ENCODE measurements around the gene PTGR1.

Gene PTGR1

GRCh38 chr9:111599092-111599954 is at the start of gene PTGR1:
Gene PTGR1 (minus strand): TSS chr9:111599647. CDS start chr9:111597422, 2,225 bp downstream.
- TF ChIP-seq POLR2A (IDR thresholded peaks at IDR 0.05; ENCODE audit: low read depth, low read length), result peak; percentile 26; the same call in 1 of the 2 replicates
- peak; percentile 74 for FAIRE-seq
- DNase-seq (ENCODE audit: insufficient read length, low spot score), result peak; percentile 81

- DNase-seq (ENCODE audit: insufficient read length, low spot score) (no peak), FAIRE-seq (no peak)
- TF ChIP-seq POLR2A (IDR thresholded peaks at IDR 0.05; ENCODE audit: low read depth, low read length), result no peak
These were observed 49.6 kb upstream of the PTGR1 start for GRCh38 chr9:111649016-111649415.

GRCh38 chr9:111648066-111648465 is 48.6 kb upstream of the PTGR1 start:
- FAIRE-seq (peak; percentile 11), DNase-seq (ENCODE audit: insufficient read length, low spot score) (no peak)
- TF ChIP-seq POLR2A (IDR thresholded peaks at IDR 0.05; ENCODE audit: low read depth, low read length), result no peak

GRCh38 chr9:111646417-111646816 is 47.0 kb upstream of the PTGR1 start:
- DNase-seq (ENCODE audit: insufficient read length, low spot score), result no peak
- no peak for TF ChIP-seq POLR2A (IDR thresholded peaks at IDR 0.05; ENCODE audit: low read depth, low read length)
- FAIRE-seq, result peak; percentile 11

- TF ChIP-seq POLR2A (IDR thresholded peaks at IDR 0.05; ENCODE audit: low read depth, low read length), result no peak
- FAIRE-seq, result no peak
- no peak for DNase-seq (ENCODE audit: insufficient read length, low spot score)
These were observed 46.4 kb upstream of the PTGR1 start for GRCh38 chr9:111645806-111646205.

GRCh38 chr9:111644195-111644772 is 44.8 kb upstream of the PTGR1 start:
- TF ChIP-seq POLR2A (IDR thresholded peaks at IDR 0.05; ENCODE audit: low read depth, low read length), result no peak
- FAIRE-seq (no peak), DNase-seq (ENCODE audit: insufficient read length, low spot score) (no peak)

- no peak for TF ChIP-seq POLR2A (IDR thresholded peaks at IDR 0.05; ENCODE audit: low read depth, low read length)
- FAIRE-seq (no peak), DNase-seq (ENCODE audit: insufficient read length, low spot score) (no peak)
These were observed 38.0 kb upstream of the PTGR1 start for GRCh38 chr9:111637421-111637950.

- DNase-seq (ENCODE audit: insufficient read length, low spot score) (no peak), FAIRE-seq (peak; percentile 90)
- TF ChIP-seq POLR2A (IDR thresholded peaks at IDR 0.05; ENCODE audit: low read depth, low read length), result no peak
These were observed 35.4 kb upstream of the PTGR1 start for GRCh38 chr9:111634860-111635259.

- FAIRE-seq (peak; percentile 30), DNase-seq (ENCODE audit: insufficient read length, low spot score) (no peak)
- no peak for TF ChIP-seq POLR2A (IDR thresholded peaks at IDR 0.05; ENCODE audit: low read depth, low read length)
These were observed 33.9 kb upstream of the PTGR1 start for GRCh38 chr9:111633389-111633736.

- DNase-seq (ENCODE audit: insufficient read length, low spot score), result no peak
- FAIRE-seq, result peak; percentile 74
- no peak for TF ChIP-seq POLR2A (IDR thresholded peaks at IDR 0.05; ENCODE audit: low read depth, low read length)
These were observed 33.4 kb upstream of the PTGR1 start for GRCh38 chr9:111632695-111633388.

GRCh38 chr9:111632060-111632459 is 32.6 kb upstream of the PTGR1 start:
- no peak for TF ChIP-seq POLR2A (IDR thresholded peaks at IDR 0.05; ENCODE audit: low read depth, low read length)
- DNase-seq (ENCODE audit: insufficient read length, low spot score) (no peak), FAIRE-seq (no peak)

GRCh38 chr9:111631214-111631971 is 31.9 kb upstream of the PTGR1 start, which contains the start of gene DNAJC25:
Gene DNAJC25 (plus strand): TSS chr9:111631334. CDS start chr9:111631408, 74 bp downstream.
- TF ChIP-seq POLR2A (IDR thresholded peaks at IDR 0.05; ENCODE audit: low read depth, low read length), result peak; percentile 99
- peak; percentile 98 for FAIRE-seq
- peak; percentile 100 for DNase-seq (ENCODE audit: insufficient read length, low spot score)

- TF ChIP-seq POLR2A (IDR thresholded peaks at IDR 0.05; ENCODE audit: low read depth, low read length), result no peak
- DNase-seq (ENCODE audit: insufficient read length, low spot score) (no peak), FAIRE-seq (no peak)
These were observed 31.4 kb upstream of the PTGR1 start for GRCh38 chr9:111630964-111631213.
